Measurements from ENCODE around the gene RDX.
"Not testable (repeated sequence)": the region's sequence is repeated elsewhere in the genome, so short reads cannot be mapped to it uniquely, and the experiment has no call there.

GRCh38 chr11:110208678-110209312 is 87.6 kb downstream of the RDX start:
- TF ChIP-seq CTCF, POLR2A (IDR thresholded peaks at IDR 0.05): not testable (repeated sequence)
